ENCODE results near the gene SCN5A.

- TF ChIP-seq TOX (CRISPR knock-in tag; IDR thresholded peaks at IDR 0.05; ENCODE audit: borderline replicate concordance) (no peak), ZFP3 (CRISPR knock-in tag; IDR thresholded peaks at IDR 0.05) (no peak), CSRNP3 (CRISPR knock-in tag; IDR thresholded peaks at IDR 0.05) (no peak), ZNF565 (CRISPR knock-in tag; conservative IDR thresholded peaks at IDR 0.05; ENCODE audit: low read depth) (no peak), ARNTL (CRISPR knock-in tag; IDR thresholded peaks at IDR 0.05; ENCODE audit: borderline replicate concordance, low read depth) (no peak), ZFP30 (CRISPR knock-in tag; IDR thresholded peaks at IDR 0.05) (no peak), ZNF8 (CRISPR knock-in tag; IDR thresholded peaks at IDR 0.05) (no peak), CSDC2 (CRISPR knock-in tag; IDR thresholded peaks at IDR 0.05) (no peak), SNAI2 (CRISPR knock-in tag; IDR thresholded peaks at IDR 0.05) (no peak), PATZ1 (CRISPR knock-in tag; IDR thresholded peaks at IDR 0.05; ENCODE audit: borderline replicate concordance) (no peak), OSR1 (CRISPR knock-in tag; IDR thresholded peaks at IDR 0.05) (no peak), GLIS3 (CRISPR knock-in tag; IDR thresholded peaks at IDR 0.05) (no peak)
Observed at GRCh38 chr3:38587548-38588131, 61.8 kb downstream of the SCN5A start.

Measured in SK-N-SH treated with all-trans-retinoic acid at 6 μM for 48 hours (cell line).